ENCODE data around the gene ZNF275.

Gene ZNF275

DNA sequence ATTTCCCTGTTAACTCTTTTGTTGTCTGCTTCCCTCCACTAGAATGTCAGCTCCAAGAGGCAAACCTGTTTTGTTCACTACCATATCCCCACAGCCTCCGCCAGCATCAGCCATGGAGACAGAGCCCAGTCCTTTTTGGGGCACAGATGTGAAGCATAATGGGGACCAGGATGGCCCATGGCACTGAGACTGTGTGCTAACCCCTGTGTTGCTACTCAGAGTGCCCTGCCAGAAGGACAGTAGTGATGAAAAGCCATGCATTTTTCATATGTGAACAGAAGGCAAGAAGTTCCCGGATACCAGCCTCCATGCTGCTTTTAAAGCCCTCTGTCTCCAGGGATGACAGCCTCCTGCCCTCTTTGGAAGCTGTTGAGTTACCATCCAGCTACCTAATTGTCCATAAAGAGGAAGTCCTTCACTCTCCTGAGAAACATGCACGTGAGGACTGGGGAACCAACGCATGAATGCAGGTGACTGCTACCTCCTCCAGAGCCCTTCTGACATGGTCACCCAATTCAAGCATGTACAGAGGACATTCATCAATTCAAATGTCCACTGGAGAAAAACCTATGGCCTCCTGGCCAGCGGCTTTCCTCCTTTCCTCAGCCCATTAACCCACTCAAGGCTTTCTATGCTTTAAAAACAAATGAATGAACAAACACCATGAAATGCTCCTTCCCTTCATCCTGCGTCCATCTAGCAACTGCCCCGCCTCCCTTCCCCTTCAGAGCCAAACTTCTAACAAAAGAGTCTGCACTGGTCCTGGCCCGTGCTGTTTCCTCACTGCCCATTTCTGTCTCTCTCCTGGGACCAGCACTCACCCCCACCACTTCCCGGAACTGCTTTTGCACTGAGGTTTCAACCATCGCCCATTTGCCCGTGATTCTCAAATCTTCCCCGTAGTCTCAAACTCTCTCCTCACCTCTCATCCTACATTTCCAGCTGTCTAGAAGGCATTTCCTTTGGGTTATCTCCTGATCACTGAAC, 30.4 kb upstream of the ZNF275 start:
- H3F3A ChIP-seq (ENCODE audit: insufficient read depth) = no peaks in the 10 kb centered on the region
- H4K20me1 ChIP-seq (ENCODE audit: low read depth, low read length) = no peaks in the 10 kb centered on the region
- H3K4me2 ChIP-seq (ENCODE audit: low read depth, low read length, poor library complexity, severe bottlenecking) = no peak overlapping the region
- no peaks in the 10 kb centered on the region for H3K9me3 ChIP-seq (ENCODE audit: insufficient read depth, low read length)
- H3K79me2 ChIP-seq (ENCODE audit: insufficient read depth, low read length) = no peaks in the 10 kb centered on the region
- H3K4me3 ChIP-seq (ENCODE audit: insufficient read depth, low read length, poor library complexity, severe bottlenecking) = no peak overlapping the region
- no peak overlapping the region for H2AFZ ChIP-seq (ENCODE audit: low read depth, low read length, severe bottlenecking)
- H3K9ac ChIP-seq (ENCODE audit: low read length) = no peak overlapping the region
- no peak overlapping the region for H3K27ac ChIP-seq (ENCODE audit: low read depth, low read length)
- no peaks in the 10 kb centered on the region for H3K27me3 ChIP-seq (ENCODE audit: low read length)
- H3K9me2 ChIP-seq (replicated peaks; ENCODE audit: insufficient read depth, low read length) = no peaks in the 10 kb centered on the region
- no peaks in the 10 kb centered on the region for H3K36me3 ChIP-seq (ENCODE audit: low read length)
- TF ChIP-seq EZH2phosphoT487 (conservative IDR thresholded peaks at IDR 0.05; ENCODE audit: low read length) = no peak
- TF ChIP-seq, protein P1, sequence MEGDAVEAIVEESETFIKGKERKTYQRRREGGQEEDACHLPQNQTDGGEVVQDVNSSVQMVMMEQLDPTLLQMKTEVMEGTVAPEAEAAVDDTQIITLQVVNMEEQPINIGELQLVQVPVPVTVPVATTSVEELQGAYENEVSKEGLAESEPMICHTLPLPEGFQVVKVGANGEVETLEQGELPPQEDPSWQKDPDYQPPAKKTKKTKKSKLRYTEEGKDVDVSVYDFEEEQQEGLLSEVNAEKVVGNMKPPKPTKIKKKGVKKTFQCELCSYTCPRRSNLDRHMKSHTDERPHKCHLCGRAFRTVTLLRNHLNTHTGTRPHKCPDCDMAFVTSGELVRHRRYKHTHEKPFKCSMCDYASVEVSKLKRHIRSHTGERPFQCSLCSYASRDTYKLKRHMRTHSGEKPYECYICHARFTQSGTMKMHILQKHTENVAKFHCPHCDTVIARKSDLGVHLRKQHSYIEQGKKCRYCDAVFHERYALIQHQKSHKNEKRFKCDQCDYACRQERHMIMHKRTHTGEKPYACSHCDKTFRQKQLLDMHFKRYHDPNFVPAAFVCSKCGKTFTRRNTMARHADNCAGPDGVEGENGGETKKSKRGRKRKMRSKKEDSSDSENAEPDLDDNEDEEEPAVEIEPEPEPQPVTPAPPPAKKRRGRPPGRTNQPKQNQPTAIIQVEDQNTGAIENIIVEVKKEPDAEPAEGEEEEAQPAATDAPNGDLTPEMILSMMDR (IDR thresholded peaks at IDR 0.05; ENCODE audit: insufficient read depth, low read length, poor library complexity, severe bottlenecking) = no peak

DNA sequence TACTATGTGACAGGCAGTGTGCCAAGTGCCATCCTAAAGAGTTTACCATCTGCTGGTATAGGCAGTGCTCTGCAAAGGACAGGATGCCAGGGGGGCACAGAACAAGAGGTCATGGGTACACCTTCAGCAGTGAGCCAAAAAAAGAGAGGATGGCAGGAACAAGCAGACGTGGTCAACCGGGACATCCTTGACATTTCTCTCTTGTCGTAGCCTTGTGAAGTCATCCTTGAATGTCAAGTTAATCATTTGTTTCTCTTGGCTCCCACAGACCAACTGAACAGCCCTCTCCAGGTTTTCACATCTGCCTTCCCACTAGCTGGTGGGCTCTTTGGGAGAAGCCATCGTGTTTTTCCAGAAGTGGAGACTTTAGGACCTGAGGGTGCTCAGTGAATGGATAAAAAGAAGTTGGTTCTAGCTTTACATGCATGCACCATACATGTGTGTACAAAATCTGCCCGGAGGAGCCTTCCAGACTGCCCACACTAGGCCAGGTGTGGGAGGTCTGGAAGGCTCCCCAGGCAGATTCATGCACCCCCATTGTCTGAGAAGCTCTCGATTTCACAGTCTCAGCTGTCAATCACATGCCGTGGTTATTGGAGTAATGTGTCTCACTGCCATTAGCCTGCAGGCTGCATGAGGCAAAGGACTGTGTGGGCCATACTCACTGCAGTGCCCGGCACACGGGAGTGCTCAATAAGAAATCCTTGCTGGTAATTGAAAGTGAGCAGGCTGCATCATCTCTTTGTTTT, 28.8 kb upstream of the ZNF275 start:
- H3K4me3 ChIP-seq (ENCODE audit: insufficient read depth, low read length, poor library complexity, severe bottlenecking) = no peak overlapping the region
- H3K9me2 ChIP-seq (replicated peaks; ENCODE audit: insufficient read depth, low read length) = no peaks in the 10 kb centered on the region
- no peak overlapping the region for H2AFZ ChIP-seq (ENCODE audit: low read depth, low read length, severe bottlenecking)
- no peaks in the 10 kb centered on the region for H3K79me2 ChIP-seq (ENCODE audit: insufficient read depth, low read length)
- no peak overlapping the region for H3K9ac ChIP-seq (ENCODE audit: low read length)
- TF ChIP-seq EZH2phosphoT487 (conservative IDR thresholded peaks at IDR 0.05; ENCODE audit: low read length) = no peak
- TF ChIP-seq, protein P1 (IDR thresholded peaks at IDR 0.05; ENCODE audit: insufficient read depth, low read length, poor library complexity, severe bottlenecking) = no peak
- no peaks in the 10 kb centered on the region for H3K9me3 ChIP-seq (ENCODE audit: insufficient read depth, low read length)
- no peaks in the 10 kb centered on the region for H3K27me3 ChIP-seq (ENCODE audit: low read length)
- H3K4me2 ChIP-seq (ENCODE audit: low read depth, low read length, poor library complexity, severe bottlenecking) = no peak overlapping the region
- H3F3A ChIP-seq (ENCODE audit: insufficient read depth) = no peaks in the 10 kb centered on the region
- no peak overlapping the region for H3K27ac ChIP-seq (ENCODE audit: low read depth, low read length)
- no peaks in the 10 kb centered on the region for H4K20me1 ChIP-seq (ENCODE audit: low read depth, low read length)
- H3K36me3 ChIP-seq (ENCODE audit: low read length) = no peaks in the 10 kb centered on the region

DNA sequence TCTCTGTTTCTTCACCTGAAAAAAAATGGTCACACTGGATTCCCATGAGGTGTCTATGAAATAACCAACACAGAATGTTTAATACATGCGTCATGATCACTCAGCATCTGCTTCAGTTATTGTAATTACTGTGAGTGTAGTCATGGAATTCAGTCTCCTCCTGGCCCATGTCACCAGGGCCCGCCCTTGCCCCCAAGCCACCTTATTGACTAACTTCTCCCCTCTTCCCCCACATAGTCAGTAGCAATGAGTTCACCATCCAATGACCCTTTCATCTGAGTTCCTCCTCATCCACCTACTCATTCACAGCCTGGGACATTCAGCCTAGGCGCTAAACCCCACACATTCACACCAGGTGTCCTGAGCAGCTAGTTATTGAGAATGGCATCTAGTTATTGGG, 28.0 kb upstream of the ZNF275 start:
- no peak overlapping the region for H3K27ac ChIP-seq (ENCODE audit: low read depth, low read length)
- H3K79me2 ChIP-seq (ENCODE audit: insufficient read depth, low read length) = no peaks in the 10 kb centered on the region
- no peaks in the 10 kb centered on the region for H3K9me3 ChIP-seq (ENCODE audit: insufficient read depth, low read length)
- no peak overlapping the region for H3K9ac ChIP-seq (ENCODE audit: low read length)
- H3K27me3 ChIP-seq (ENCODE audit: low read length) = no peaks in the 10 kb centered on the region
- no peak overlapping the region for H3K4me2 ChIP-seq (ENCODE audit: low read depth, low read length, poor library complexity, severe bottlenecking)
- TF ChIP-seq, protein P1 (IDR thresholded peaks at IDR 0.05; ENCODE audit: insufficient read depth, low read length, poor library complexity, severe bottlenecking) = no peak
- no peak for TF ChIP-seq EZH2phosphoT487 (conservative IDR thresholded peaks at IDR 0.05; ENCODE audit: low read length)
- H3K9me2 ChIP-seq (replicated peaks; ENCODE audit: insufficient read depth, low read length) = no peaks in the 10 kb centered on the region
- no peaks in the 10 kb centered on the region for H4K20me1 ChIP-seq (ENCODE audit: low read depth, low read length)
- H3K4me3 ChIP-seq (ENCODE audit: insufficient read depth, low read length, poor library complexity, severe bottlenecking) = no peak overlapping the region
- H3K36me3 ChIP-seq (ENCODE audit: low read length) = no peaks in the 10 kb centered on the region
- no peak overlapping the region for H2AFZ ChIP-seq (ENCODE audit: low read depth, low read length, severe bottlenecking)
- H3F3A ChIP-seq (ENCODE audit: insufficient read depth) = no peaks in the 10 kb centered on the region

Measured in SU-DHL-6 (cell line).